Lower leg skin (tissue), 3 donors: ENCODE measurements around the gene JMJD6.

ENCODE experiments used
- POLR2A ChIP-seq, 2 donors: fragments of 450-650 bp; IDR thresholded peaks; one replicate each; pipeline ENCODE4 v1.6.1; 2016 to 2017; ENCODE audit warnings: antibody characterized with exemption in 2 of 2, mild to moderate bottlenecking in 1 of 2, moderate library complexity in 1 of 2
- TF ChIP-seq, protein P1 (sequence below), 3 donors: fragments of 450-650 bp; IDR thresholded peaks; one replicate each; pipeline ENCODE4 v1.5.1; 2016; ENCODE audit warnings: antibody characterized with exemption in 3 of 3, mild to moderate bottlenecking in 3 of 3, moderate library complexity in 2 of 3

DNA sequence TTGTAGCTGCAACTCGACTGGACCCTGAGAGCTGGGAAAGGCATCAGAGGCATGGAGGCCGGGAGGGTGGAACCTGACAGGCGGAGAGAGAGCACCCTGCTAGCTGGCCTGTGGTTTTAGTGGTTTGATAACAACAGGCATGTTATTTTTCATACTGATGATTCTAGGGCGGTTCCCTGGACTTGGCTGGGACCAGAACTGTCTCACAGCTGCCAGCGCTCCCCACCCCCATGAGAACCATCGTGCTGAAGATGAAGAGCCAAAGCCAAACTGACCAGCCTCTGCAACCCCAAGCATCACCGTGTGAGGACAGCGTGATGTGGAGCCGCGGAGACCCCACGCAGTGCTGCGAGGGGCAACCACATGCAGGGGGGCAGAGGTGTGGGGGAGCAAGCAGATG lies 44.1 kb downstream of the JMJD6 start:
- TF ChIP-seq, protein P1, sequence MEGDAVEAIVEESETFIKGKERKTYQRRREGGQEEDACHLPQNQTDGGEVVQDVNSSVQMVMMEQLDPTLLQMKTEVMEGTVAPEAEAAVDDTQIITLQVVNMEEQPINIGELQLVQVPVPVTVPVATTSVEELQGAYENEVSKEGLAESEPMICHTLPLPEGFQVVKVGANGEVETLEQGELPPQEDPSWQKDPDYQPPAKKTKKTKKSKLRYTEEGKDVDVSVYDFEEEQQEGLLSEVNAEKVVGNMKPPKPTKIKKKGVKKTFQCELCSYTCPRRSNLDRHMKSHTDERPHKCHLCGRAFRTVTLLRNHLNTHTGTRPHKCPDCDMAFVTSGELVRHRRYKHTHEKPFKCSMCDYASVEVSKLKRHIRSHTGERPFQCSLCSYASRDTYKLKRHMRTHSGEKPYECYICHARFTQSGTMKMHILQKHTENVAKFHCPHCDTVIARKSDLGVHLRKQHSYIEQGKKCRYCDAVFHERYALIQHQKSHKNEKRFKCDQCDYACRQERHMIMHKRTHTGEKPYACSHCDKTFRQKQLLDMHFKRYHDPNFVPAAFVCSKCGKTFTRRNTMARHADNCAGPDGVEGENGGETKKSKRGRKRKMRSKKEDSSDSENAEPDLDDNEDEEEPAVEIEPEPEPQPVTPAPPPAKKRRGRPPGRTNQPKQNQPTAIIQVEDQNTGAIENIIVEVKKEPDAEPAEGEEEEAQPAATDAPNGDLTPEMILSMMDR (IDR thresholded peaks at IDR 0.05), result no peak
- no peak for TF ChIP-seq POLR2A (IDR thresholded peaks at IDR 0.05)
